GM23338 (cell line): ENCODE data around the gene PTPN6. TPM values are rescaled to one million over a fixed set of nuclear protein-coding genes. Genes with fewer than 3 reads are reported as not detected.

ENCODE experiments used
- ATAC-seq: fragments of 200-7000 bp; cut with Tn5 transposase; 3 replicates; pipeline ENCODE4 v1.9.1; 2020
- DNase-seq: peaks from one replicate; pipeline ENCODE4 v3.0.0-alpha.2; 2015; ENCODE audit warnings: low spot score
- H2AFZ ChIP-seq: fragments of 200-600 bp; sonication (generic); 2 replicates; pipeline ENCODE4 v1.8.0; 2016; ENCODE audit warnings: antibody characterized with exemption, mild to moderate bottlenecking, moderate library complexity
- H3F3A ChIP-seq: fragments of 200-600 bp; sonication (generic); replicated peaks from 2 replicates; pipeline ENCODE4 v1.8.0; 2017; ENCODE audit warnings: antibody characterized with exemption, mixed run types, low read depth
- H3K27ac ChIP-seq: fragments of 200-600 bp; sonication (generic); 2 replicates; pipeline ENCODE4 v1.6.1; 2016; ENCODE audit warnings: low read depth
- H3K27me3 ChIP-seq: fragments of 200-600 bp; sonication (generic); 2 replicates; pipeline ENCODE4 v1.8.0; 2016; ENCODE audit warnings: mild to moderate bottlenecking, mixed run types, moderate library complexity; ENCODE audit not compliant: insufficient read depth
- H3K36me3 ChIP-seq: fragments of 200-600 bp; sonication (generic); 2 replicates; pipeline ENCODE4 v1.8.0; 2016; ENCODE audit warnings: mild to moderate bottlenecking; ENCODE audit not compliant: insufficient read depth
- H3K4me1 ChIP-seq: fragments of 200-600 bp; sonication (generic); 2 replicates; pipeline ENCODE4 v1.8.0; 2016; ENCODE audit warnings: mild to moderate bottlenecking, moderate library complexity; ENCODE audit not compliant: insufficient read depth
- H3K4me2 ChIP-seq: fragments of 200-600 bp; sonication (generic); 2 replicates; pipeline ENCODE4 v1.7.1; 2017; ENCODE audit warnings: mixed run types
- H3K4me3 ChIP-seq: fragments of 200-600 bp; sonication (generic); 2 replicates; pipeline ENCODE4 v1.6.1; 2016; ENCODE audit warnings: mixed run types
- H3K79me2 ChIP-seq: fragments of 200-600 bp; sonication (generic); replicated peaks from 2 replicates; pipeline ENCODE4 v1.8.0; 2017; ENCODE audit warnings: mild to moderate bottlenecking; ENCODE audit not compliant: insufficient read depth
- H3K9me2 ChIP-seq: fragments of 200-600 bp; sonication (generic); 2 replicates; pipeline ENCODE4 v1.8.0; 2017; ENCODE audit not compliant: insufficient read depth
- H4K20me1 ChIP-seq: fragments of 200-600 bp; sonication (generic); replicated peaks from 2 replicates; pipeline ENCODE4 v1.8.0; 2017; ENCODE audit warnings: mild to moderate bottlenecking; ENCODE audit not compliant: insufficient read depth
- H3K27ac Mint-ChIP-seq: 2 replicates; pipeline ENCODE4 v1.8.0; 2020; ENCODE audit warnings: inconsistent platforms, mild to moderate bottlenecking, moderate library complexity, mixed read lengths
- H3K27me3 Mint-ChIP-seq: 3 replicates; pipeline ENCODE4 v1.8.0; 2022; ENCODE audit warnings: low read depth, mild to moderate bottlenecking, moderate library complexity, mixed read lengths, inconsistent platforms; ENCODE audit not compliant: insufficient read depth, poor library complexity
- H3K36me3 Mint-ChIP-seq: 3 replicates; pipeline ENCODE4 v1.8.0; 2021; ENCODE audit warnings: low read depth, mild to moderate bottlenecking, inconsistent platforms, moderate library complexity, mixed read lengths
- H3K4me1 Mint-ChIP-seq: 3 replicates; pipeline ENCODE4 v1.8.0; 2020; ENCODE audit warnings: mild to moderate bottlenecking, inconsistent platforms, mixed read lengths
- H3K4me3 Mint-ChIP-seq: 3 replicates; pipeline ENCODE4 v1.8.0; 2021; ENCODE audit warnings: moderate library complexity, mild to moderate bottlenecking, inconsistent platforms, mixed read lengths
- H3K9me3 Mint-ChIP-seq: 3 replicates; pipeline ENCODE4 v1.8.0; 2020; ENCODE audit warnings: moderate library complexity, mild to moderate bottlenecking, inconsistent platforms, mixed read lengths
- CTCF ChIP-seq, 2 experiments: fragments of 200-600 bp in 1 of 2; sonication (generic) in 1 of 2; conservative IDR thresholded peaks; 2 replicates each; pipeline versions ENCODE4 v1.5.1 to v1.6.1; 2016 to 2017; ENCODE audit warnings: antibody characterized with exemption in 2 of 2, low read depth in 2 of 2, mild to moderate bottlenecking in 2 of 2, moderate library complexity in 1 of 2
- ETS1 ChIP-seq: IDR thresholded peaks from 2 replicates; pipeline ENCODE4 v1.6.1; 2016; ENCODE audit warnings: antibody characterized with exemption
- EZH2 ChIP-seq: fragments of 200-600 bp; sonication (generic); IDR thresholded peaks from one replicate; pipeline ENCODE4 v1.8.0; 2017; ENCODE audit warnings: antibody characterized with exemption, mild to moderate bottlenecking, low read depth; ENCODE audit not compliant: unreplicated experiment
- EZH2phosphoT487 ChIP-seq: fragments of 200-600 bp; sonication (generic); IDR thresholded peaks from one replicate; pipeline ENCODE4 v1.8.1; 2018; ENCODE audit warnings: antibody characterized with exemption; ENCODE audit not compliant: unreplicated experiment
- JUNB ChIP-seq: IDR thresholded peaks from one replicate; pipeline ENCODE4 v1.6.1; 2016; ENCODE audit warnings: antibody characterized with exemption; ENCODE audit not compliant: unreplicated experiment
- REST ChIP-seq: IDR thresholded peaks from one replicate; pipeline ENCODE4 v1.6.1; 2018; ENCODE audit warnings: antibody characterized with exemption; ENCODE audit not compliant: unreplicated experiment
- STAT1 ChIP-seq: IDR thresholded peaks from one replicate; pipeline ENCODE4 v1.6.1; 2016; ENCODE audit warnings: antibody characterized with exemption; ENCODE audit not compliant: unreplicated experiment
- ZNF331 ChIP-seq: fragments of 250-450 bp; sonication (Bioruptor Pico); IDR thresholded peaks from 2 replicates; pipeline ENCODE4 v1.5.0; 2020; ENCODE audit warnings: low read depth, mild to moderate bottlenecking, moderate library complexity
- polyA plus RNA-seq: library from polyadenylated mRNA; unstranded; fragments of >200 nt; fragmentation: Nextera tagmentation; extraction: Ambion mirVana; gene quantifications from 2 replicates; pipeline ENCODE4 v1.2.1, GENCODE V29; 2016
- total RNA-seq: library from RNA; depleted of rRNA; stranded (reverse); fragments of >200 nt; shearing (Covaris generic); gene quantifications from 2 replicates; pipeline ENCODE4 v1.2.3, GENCODE V29; 2014

PTPN6 gene
- total and polyA plus RNA-seq, 2 experiments from 2014 or later, result 25.3 to 35.4 TPM

GRCh38 chr12:6978611-6979011 is 27.5 kb downstream of the PTPN6 start:
- H3K27me3 Mint-ChIP-seq, result peaks cover 9% of the 10 kb centered on the region
- no peak overlapping the region for H3K4me3 Mint-ChIP-seq
- no peak overlapping the region for H3K4me3 ChIP-seq
- peak overlapping the region; percentile 64; the same call in 1 of the 2 replicates for H3K27ac Mint-ChIP-seq
- peaks cover 17% of the 10 kb centered on the region for H4K20me1 ChIP-seq
- H3K4me1 Mint-ChIP-seq, result peaks cover 25% of the 10 kb centered on the region
- H3K27me3 ChIP-seq, result no peaks in the 10 kb centered on the region
- peaks cover 82% of the 10 kb centered on the region for H3K36me3 Mint-ChIP-seq
- no peaks in the 10 kb centered on the region for H3K79me2 ChIP-seq
- no peaks in the 10 kb centered on the region for H3K9me3 Mint-ChIP-seq
- H3K27ac ChIP-seq, result peak overlapping the region; percentile 80
- no peak for DNase-seq
- no peak overlapping the region for H2AFZ ChIP-seq
- no peak for TF ChIP-seq EZH2
- no peak for TF ChIP-seq REST
- TF ChIP-seq ZNF331 (CRISPR knock-in tag), result no peak
- no peak for TF ChIP-seq STAT1
- no peaks in the 10 kb centered on the region; the same call in 1 of the 2 replicates for H3K4me1 ChIP-seq
- no peaks in the 10 kb centered on the region for H3K9me2 ChIP-seq
- peaks cover 30% of the 10 kb centered on the region for H3K36me3 ChIP-seq
- ATAC-seq, result no peak
- H3F3A ChIP-seq, result peaks cover 34% of the 10 kb centered on the region
- no peak overlapping the region for H3K4me2 ChIP-seq

- Histone ChIP-seq H3K27me3 (no peaks in the 10 kb centered on the region), H4K20me1 (peaks cover 17% of the 10 kb centered on the region), H3K4me2 (no peak overlapping the region), H3K36me3 (peaks cover 27% of the 10 kb centered on the region), H2AFZ (no peak overlapping the region), H3F3A (peaks cover 31% of the 10 kb centered on the region), H3K27ac (peak overlapping the region; percentile 80), H3K4me3 (no peak overlapping the region), H3K4me1 (no peaks in the 10 kb centered on the region; the same call in 1 of the 2 replicates), H3K9me2 (no peaks in the 10 kb centered on the region), H3K79me2 (no peaks in the 10 kb centered on the region)
- H3K36me3 Mint-ChIP-seq, result peaks cover 78% of the 10 kb centered on the region
- ATAC-seq, result no peak
- no peaks in the 10 kb centered on the region for H3K9me3 Mint-ChIP-seq
- H3K27ac Mint-ChIP-seq, result 0 out of 2 replicates have a peak overlapping the region, but pooled peaks have one; percentile 64
- H3K27me3 Mint-ChIP-seq, result peaks cover 9% of the 10 kb centered on the region
- DNase-seq, result no peak
- H3K4me3 Mint-ChIP-seq, result no peak overlapping the region
- peaks cover 25% of the 10 kb centered on the region for H3K4me1 Mint-ChIP-seq
- TF ChIP-seq CTCF (conservative IDR thresholded peaks at IDR 0.05; ENCODE audit: low read depth in 2 of 2), result no peak
- TF ChIP-seq EZH2phosphoT487, result no peak
- no peak for TF ChIP-seq REST
- TF ChIP-seq STAT1, result no peak
- TF ChIP-seq EZH2, result no peak
- TF ChIP-seq ETS1, result no peak
- TF ChIP-seq JUNB, result no peak
These were observed 27.9 kb downstream of the PTPN6 start for GRCh38 chr12:6979021-6979420.
